ENCODE measurements around the gene AQP5.
A peak's percentile ranks its signal among the peaks of the same experiment; 100 is the strongest.

The AQP5 gene

DNA sequence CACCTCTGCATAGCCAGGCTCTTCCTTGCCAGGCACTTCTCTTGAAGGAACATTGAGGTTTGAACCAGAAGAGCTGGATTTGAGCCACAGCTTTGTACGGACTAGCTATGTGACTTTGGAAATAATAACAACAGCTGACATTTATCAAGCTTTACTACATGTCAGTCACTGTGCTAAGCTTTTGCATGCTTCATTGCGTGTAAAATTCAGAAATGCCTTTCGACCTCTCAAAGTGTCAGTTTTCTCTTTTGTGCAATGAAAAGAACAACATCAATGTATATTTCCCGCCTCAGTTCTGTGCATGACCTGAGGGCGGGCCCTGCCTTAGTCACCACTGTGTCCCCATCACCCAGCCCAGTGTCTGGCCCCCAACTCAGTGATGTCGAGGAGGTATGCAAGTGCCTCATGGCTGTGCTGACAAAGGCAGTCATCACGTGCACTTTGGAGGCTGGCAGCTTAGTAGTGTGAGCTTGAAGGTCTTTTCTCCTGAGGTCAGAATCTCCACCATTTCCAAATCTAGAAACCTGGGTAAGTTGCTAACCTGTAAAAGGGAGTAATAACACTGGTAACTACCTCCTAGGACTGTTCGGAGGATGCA, 29.0 kb upstream of the AQP5 start:
- DNase-seq (ENCODE audit: low spot score) = no peak

DNA sequence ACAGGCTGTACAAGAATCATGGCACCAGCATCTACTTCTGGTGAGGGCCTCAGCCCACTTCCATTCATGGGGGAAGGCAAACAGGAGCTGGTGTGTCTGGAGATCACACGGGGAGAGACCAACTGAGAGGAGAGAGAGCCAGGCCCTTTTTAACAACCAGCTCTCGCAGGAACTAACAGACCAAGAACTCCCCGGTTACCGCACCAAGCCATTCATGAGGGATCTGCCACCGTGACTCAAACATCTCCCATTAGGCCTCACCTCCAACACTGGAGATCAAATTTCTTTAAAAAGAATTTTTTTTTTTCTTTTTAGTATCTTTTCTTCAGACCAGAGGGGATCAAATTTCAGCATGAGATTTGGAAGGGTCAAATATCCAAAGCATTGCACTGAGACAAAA, 27.9 kb upstream of the AQP5 start:
- no peak for DNase-seq (ENCODE audit: low spot score)

DNA sequence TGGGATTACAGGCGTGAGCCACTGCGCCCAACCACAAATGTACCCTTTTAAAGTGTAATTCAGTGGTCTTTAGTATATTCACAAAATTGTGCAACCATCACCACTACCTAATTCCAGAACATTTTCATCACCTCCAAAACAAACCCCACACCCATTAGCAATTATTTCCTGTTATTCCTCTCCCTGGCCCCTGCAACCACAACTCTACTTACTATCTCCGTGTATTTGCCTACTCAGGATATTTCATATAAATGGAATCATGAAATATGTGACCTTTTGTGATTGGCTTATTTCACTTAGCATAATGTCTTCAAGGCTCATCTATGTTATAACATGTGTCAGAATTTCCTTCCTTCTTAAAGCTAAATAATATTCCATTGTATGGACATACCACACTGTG, 27.2 kb upstream of the AQP5 start:
- DNase-seq (ENCODE audit: low spot score) = no peak

DNA sequence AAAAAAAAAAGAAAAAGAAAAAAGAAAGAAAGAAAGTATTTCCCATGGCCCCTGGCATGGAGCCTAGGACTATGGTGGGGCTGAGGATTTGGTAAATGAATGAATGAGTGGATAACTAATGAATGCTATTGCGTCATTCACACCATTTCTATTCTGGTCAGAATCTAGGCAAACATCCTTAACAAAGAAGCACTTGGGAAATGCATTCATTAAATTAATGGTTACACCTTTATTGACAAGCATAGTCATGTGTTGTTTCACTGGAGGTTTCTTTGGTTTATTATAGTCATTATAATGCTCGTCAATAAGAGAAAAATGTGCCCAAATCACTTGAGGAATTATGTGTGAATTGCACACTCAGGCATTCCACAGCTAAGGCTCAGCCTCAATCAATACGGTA, 24.7 kb upstream of the AQP5 start:
- DNase-seq (ENCODE audit: low spot score) = no peak

DNA sequence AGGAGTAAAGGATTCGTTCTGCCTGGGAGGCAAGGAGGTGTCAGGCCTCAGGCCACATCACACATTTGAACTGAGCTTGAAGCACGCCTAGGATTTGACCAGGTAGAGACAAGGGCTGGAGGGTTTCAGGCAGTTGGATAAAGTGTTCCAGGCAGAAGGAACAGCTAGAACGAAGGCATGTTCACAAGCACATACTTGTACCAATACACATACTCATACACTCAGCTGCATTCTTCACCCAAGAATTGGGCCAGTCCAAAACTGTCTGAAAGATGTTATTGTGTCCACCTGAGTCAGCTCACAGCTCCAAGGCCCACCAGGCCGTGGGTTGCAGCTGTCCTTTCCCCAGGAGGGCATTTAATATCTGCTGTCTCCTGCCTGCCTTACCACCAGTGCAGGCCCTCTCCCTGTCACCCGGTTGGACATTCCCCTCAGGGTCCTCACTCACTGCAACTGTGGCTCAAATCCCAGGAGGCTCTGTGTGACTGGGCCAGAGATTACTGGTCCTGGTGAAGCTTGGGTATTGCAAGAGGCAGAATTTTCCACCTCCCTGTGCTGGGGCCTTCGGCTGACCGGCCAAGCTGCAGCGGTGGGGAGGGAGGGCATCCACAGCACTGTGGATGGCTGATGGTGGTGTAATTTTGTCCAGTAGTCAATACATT, 23.9 kb upstream of the AQP5 start:
- no peak for DNase-seq (ENCODE audit: low spot score)

DNA sequence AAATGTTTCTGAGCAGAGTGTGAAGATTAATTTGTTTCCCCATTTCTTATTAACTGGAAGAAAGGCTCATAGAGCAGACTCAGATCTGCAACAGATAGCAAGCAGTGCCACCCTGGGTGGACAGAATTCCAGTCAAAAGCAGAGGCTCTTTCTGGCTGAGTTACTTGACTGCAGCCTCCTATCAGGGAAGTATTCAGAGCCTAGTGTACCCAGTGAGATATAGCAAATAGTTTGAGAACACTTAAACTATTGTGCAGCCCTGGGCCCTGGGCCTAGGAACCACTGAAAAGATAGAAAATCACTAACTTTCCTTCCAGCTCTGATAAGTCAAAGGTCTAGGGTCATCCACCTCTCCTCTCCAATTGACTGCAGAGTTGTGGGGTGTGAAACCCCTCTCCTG, 22.4 kb upstream of the AQP5 start:
- DNase-seq (ENCODE audit: low spot score) = no peak

DNA sequence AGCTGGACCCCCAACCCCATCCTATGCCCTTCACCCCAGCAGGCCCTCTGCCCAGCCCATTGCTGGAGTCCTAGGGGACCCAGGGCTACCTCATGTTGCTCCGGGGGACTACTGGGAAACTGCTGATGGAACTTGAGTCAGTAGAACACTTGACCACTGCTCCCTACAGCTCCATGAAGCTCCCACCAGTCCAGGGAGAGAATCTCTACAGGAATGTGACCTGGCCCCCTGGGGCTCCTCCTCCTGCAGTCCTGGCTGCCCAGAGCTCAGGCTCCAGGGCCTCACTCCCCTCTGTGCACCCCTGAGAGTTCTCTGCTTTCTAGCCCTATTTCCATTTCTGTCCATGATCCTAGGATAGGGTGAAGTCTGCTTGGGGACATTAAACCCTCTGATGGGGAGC, 22.0 kb upstream of the AQP5 start:
- DNase-seq (ENCODE audit: low spot score) = no peak

DNA sequence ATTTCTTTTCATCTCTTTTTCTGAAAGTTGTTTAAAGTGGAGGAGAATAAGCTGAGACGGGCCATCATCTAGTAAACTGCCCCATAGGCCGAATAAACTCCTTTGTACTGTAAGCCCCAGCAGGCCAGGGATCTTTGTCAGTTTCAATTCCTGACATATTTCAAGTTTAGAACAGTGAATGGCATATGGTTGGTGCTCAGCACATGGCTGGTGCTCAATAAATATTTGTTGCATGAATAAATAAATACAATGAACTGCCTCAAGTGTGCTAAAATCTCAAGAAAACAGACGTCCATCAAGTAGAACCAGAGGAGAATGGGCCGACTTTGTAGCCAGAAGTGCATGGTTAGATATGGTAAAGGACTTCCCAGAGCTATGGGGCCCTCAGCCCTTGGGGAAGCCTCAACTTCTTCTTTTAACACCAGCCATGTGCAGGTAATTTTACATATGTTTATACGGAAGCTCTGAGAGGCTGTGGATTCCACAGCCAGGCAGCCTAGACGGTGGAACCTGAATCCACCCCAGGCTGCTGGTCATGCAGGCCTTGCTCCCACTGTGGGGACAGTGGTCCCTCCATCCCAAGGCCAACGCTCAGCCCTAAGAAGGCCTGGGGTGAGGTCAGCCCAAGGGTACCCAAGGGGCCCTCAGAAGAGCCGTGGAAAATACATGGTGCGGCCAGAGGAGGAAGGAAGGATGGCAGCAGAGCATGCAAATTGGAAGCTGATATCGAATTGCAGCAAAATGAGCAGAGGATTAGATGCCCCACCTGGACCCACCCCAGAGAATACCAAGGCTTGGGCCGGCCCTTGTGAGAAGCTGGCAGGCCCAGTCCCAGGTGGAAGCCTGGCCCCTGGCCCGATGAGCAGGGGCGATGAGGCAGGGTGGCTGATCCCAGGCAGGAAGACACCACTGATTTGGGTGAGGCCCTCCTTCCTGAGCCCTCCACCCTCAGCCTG, 19.8 kb upstream of the AQP5 start:
- no peak for DNase-seq (ENCODE audit: low spot score)

DNA sequence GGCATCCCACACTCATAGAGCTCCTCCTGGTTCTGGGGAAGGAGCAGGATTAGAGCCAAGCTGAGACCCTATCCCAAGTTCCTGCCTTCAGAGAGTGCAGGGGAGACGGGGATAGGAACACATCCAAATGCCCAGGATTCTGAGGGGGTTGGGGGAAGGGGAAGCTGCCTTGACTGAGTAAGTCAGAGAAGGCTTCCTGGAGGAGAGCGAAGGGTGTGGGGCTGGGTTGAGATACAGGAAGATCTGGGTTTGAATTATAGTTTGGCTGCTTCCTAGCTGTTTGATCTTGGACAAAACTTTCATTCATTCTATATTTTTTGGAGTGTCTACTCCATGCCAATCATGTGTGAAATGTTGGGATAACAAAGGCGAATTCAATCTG, 19.2 kb upstream of the AQP5 start:
- no peak for DNase-seq (ENCODE audit: low spot score)

DNA sequence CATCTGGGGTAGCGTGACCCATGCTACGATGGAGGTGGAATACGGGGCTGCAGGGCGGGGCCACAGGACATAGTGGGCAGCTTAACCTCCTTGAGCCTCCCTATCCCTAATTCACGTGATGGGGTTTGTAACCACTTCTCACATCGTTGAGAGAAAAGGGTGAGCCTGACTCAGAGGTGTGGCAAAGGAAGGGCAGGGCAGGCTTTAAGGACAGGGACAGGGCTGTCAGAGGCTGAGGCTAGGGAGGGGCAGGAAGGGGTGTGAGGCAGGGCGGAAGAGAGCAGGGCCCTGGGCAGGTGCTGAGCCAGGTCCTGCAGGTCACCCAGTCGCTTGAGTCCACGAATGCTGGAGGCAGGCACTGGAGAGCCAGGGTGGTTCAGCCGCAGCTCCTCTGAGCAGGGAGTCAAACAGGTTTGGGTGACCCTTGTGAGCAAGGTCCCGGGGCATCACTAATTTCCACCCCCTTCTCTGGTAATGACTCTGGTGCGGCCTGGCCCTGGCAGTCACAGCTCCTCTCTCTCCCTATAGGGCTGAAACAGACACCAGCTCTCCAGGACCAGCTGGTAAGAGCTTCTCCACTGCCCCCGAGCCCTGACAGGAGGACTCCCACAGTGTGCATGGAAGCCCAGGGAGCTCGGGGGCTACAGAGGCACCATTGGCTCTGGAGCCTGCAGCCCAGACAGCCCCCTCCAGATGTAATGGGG, 18.6 kb upstream of the AQP5 start:
- DNase-seq (ENCODE audit: low spot score) = no peak

DNA sequence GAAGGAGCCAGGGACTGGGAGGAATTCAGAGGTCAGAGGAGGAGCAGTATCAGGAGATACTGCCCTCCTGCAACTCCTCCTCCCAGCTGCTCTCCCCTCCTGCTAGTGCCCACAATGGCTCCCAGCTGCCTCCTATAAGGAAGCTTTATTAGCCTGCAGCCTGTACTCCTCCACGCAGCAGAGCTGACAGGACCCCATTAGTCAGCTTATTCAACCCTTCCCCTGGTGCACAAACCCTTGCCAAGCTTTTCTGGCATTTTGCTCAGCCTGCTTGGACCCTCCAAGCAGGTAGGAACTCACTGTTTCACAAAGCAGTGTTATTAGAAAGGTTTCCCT, 18.1 kb upstream of the AQP5 start:
- no peak for DNase-seq (ENCODE audit: low spot score)

DNA sequence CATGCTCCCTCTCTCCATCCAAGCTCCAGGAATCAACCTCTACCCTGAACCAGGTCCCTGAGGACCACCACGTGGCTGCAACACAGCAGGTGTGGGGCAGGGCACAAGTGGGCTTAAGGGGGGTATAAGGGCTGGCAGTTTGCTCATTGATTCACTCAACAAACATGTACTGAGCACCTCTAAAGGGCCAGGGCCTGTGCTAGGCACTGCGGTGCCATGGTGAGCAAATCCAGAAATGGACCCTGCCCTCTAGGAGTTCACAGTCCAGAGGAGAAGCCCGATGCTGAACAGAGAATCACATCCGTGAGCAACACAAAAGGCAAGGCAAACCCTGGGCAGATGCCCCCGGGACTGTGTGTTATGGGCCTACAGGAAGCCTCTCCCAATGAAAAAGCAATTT, 17.6 kb upstream of the AQP5 start:
- no peak for DNase-seq (ENCODE audit: low spot score)

DNA sequence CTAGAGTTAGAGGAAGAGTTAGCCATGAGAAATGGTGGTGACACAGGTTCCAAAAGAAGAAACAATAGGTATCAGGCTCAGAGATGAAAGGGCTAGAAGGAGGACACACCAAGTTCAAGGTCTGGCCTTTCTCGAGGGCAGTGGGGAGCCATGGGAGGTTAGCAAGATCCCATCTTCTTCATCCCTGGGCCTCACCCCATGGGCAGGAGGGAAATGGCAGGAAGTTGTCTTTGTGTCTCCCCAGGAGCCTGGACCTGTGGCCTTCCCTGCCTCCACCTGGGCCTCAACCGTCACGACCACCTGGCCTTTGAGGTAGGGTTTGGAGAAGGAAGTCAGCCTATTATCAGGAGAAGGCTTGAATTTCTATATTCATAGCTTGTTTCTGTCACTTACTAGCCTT, 17.0 kb upstream of the AQP5 start:
- no peak for DNase-seq (ENCODE audit: low spot score)

DNA sequence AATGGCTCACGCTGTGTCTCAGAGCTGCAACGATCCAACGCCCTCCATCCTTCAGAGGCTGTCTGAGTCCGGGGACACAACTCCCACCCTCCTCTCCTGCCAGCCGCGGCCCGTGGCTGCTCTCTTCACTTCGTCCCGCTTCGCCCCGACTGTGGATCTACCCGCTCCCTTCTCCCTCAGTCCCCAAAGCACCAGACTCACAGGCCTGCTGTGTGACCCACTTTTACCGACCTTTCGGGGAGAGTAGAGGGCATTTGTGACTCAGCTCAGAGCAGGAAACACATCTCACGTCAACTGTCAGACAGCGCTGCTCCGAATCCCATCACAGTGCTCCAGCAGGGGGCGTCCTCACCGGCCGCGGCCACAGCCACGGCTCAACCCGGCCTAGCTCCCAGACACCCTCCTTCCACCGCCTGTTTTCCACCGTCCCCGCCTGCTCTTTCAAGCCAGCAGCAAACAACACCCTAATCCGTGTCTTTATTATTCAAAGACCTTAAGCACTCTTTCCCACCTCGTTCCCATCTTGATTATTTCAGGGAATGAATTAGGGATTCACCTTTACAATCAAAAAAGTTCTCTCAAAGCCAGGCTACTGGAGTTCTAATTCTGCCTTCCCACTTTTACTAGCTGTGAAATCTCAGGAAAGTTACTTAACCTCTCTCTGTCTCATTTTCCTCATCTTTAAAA, 16.1 kb upstream of the AQP5 start:
- DNase-seq (ENCODE audit: low spot score) = peak; percentile 70

DNA sequence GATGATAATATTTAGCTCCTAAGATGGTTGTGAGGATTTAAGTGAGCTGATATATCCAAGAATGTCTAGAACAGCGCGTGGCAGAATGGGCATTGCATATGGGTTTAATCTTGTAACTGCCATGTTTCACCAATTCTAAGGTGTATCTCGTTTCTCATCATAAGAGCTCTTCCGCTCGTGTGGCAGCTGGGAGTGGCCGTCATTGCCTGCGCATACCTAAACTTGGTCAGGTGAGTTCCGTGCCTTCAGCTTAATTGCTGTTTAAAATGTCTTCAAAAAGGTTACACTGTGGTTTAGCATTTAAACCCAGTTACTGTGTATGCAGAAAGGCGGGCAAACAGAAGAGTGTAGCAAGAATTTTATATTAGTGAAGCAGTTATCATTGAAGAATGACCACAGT, 15.6 kb upstream of the AQP5 start:
- no peak for DNase-seq (ENCODE audit: low spot score)

DNA sequence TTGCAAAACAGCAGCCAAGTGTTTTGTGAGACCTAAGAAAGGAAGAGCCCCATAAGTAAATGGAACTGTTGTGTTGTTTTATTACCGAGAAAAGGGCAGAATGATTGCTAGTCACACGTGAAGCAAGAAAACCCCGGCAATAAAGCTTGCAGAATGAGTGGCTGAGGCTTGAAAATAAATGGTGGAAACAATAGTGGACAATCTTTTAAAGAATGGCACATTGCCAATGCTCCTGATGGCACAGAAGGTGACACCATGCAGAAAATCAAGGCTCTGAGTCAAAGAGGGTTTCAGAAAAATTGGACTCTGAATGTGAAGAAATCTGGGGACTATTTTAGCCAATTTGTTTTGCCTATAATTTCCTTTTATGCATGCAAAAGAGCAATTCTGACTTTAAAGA, 15.2 kb upstream of the AQP5 start:
- no peak for DNase-seq (ENCODE audit: low spot score)

DNA sequence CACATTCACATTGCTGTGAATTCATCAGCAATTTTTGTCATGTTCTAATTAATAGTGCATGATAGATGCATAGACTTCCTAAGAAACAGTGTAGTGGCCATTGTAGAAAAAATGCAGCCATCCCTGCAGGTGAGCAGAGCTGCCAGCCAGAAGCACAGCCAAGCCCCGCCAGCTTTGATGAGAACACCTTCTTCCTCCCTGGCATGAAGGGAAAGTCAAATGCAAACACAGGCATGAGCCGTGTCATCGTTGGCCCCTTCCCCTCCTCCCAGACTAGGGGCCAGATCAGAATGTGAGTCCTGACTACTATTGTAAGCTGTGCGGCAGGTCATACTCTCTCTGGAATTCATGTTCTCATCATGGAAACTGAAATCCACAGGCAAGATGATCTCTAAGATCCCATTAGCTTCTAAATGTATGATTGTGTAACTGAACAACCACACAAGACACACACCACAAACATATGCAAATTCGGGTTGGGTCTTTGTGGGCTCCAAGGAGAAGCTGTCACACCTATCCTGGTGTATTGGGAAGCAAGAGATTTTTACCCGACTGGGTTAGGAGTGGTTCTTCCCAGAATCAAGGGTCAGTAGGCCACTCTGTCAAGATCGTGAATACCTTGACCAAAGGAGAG, 14.0 kb upstream of the AQP5 start:
- DNase-seq (ENCODE audit: low spot score) = no peak

DNA sequence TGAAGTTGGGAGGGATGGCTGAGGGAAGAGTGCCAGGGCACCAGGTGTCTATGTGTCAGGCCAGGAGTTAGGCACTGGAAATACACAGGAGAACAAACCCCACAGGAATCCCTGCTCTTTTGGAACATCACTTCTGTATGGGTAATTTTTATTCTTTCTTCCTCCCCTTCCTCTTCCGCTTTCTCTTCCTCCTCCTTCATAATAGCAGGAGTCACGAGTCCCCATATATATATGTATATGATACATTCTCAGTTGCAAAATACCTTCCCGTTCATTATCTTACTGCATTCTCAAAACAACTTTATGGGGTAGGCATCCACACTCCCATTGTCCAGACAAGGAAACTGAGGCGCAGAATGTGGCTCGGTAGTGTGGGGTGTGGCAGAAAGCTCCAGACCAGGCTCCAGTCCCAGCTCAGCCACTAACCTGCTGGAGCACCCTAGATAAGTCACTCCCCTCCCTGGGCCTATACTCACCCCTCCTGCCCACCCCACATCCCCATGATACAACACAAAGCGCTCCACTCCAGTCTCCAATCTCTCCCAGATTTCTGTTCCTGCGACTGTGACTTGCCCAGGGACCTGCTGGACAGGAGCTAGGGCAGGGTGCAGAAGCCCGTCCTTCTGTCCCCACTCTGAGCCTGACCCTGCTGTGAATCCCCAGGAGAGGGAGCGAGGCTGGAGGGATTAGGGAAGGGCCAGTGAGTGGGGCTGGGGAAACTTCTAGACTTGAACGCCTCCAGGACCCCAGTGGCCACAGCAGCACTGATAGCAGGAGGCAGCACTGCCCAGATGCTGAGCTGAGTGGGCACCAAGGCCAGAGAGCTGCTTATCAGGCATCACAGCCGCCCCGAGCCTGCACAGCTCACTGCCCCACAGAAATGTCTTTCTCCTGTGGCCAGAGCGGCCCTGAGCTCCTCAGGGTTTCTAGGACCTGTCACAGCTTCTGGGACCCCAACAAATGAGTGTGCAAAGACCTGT, 12.5 kb upstream of the AQP5 start:
- no peak for DNase-seq (ENCODE audit: low spot score)

DNA sequence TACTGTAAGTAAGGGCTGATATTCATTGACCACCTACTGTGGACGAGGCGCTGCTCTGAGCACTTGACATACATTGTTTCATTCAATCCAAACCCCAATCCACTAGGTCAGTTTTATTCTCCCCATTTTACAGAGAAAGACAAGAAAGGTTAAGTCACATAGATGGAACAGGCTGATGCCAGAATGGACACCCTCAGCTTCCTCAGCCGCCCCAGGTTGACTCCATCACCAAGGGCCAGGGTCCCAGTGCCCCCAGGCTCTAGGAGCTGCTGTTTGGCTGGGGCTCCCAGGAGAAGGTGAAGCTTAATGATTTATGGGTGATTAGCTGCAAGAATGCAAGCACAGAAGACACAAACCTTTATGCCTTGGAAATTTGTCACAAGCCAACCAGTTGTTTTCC, 11.8 kb upstream of the AQP5 start:
- no peak for DNase-seq (ENCODE audit: low spot score)

Measured in putamen (tissue), 1 donor.